GM21423 (cell line): ENCODE measurements around the gene PSME2.

Experiments used
- ATAC-seq: cut with Tn5 transposase; IDR thresholded peaks from one replicate; pipeline ENCODE4 v1.9.1; 2021; ENCODE audit warnings: mild to moderate bottlenecking, moderate library complexity; ENCODE audit not compliant: unreplicated experiment

PSME2 gene

DNA sequence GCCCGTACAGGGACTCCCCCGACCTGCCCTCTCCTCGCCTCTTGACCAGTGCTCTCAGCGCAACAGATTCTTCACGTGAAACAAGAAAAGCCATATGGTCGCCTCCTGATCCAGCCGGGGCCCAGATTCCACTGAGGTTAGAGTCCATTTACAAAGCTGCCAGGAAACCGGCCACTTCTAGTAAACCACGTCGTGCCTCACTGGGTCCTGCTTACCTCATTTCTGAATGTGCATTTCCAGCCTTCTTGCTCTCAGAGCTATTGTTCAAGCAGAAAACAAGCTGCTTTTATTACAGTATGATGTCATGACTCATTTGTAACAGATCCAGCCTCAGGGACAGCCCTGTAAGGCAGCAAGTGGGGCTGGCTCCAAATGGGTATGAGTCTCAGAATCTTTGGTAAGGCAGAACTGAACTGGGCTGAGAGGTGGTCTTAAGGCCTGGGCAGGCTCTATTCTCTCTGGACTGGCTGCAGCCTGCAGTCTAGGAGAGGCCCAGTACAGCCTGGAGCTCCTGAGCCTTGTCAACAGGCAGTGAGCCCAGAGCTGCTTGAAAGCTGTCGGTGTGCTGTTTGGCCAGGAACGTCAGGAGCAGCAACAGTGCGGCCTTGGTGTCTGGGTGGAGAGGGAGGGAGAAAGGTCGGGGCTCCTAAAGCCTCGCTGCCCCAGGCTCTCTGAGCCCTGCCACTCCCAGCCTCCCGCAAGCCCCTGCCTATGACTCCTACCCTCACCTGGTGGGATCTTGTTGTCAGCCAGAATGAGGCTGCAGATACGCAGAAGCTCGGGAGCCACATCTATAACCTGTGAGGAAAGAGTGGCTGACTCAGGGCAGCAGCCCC is 33.8 kb upstream of the PSME2 start:
- ATAC-seq, result no peak

DNA sequence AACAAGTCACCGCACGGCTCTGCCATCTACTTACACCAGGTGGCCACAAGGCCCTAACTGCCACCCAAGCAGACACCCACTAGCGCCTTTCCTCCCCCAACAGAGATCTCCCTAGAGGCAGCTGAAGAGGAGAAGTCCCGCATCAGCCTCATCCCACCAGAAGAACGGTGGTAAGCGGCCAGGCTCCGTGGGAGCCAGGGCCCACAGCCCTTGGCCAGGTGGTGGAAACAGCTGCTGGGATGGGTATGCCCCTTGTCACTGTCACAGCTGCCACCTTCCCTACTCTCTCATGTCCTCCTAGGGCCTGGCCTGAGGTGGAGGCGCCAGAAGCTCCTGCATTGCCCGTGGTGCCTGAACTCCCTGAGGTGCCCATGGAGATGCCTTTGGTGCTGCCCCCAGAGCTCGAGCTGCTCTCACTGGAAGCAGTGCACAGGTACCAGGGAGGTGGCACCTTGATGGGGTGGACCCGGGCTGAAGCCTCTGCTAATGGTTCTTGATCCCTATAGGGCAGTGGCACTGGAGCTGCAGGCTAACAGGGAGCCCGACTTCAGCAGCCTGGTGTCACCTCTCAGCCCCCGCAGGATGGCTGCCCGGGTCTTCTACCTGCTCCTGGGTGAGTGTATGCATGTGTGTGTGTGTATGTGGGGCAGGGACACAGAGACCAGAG is 33.0 kb upstream of the PSME2 start:
- ATAC-seq, result no peak

DNA sequence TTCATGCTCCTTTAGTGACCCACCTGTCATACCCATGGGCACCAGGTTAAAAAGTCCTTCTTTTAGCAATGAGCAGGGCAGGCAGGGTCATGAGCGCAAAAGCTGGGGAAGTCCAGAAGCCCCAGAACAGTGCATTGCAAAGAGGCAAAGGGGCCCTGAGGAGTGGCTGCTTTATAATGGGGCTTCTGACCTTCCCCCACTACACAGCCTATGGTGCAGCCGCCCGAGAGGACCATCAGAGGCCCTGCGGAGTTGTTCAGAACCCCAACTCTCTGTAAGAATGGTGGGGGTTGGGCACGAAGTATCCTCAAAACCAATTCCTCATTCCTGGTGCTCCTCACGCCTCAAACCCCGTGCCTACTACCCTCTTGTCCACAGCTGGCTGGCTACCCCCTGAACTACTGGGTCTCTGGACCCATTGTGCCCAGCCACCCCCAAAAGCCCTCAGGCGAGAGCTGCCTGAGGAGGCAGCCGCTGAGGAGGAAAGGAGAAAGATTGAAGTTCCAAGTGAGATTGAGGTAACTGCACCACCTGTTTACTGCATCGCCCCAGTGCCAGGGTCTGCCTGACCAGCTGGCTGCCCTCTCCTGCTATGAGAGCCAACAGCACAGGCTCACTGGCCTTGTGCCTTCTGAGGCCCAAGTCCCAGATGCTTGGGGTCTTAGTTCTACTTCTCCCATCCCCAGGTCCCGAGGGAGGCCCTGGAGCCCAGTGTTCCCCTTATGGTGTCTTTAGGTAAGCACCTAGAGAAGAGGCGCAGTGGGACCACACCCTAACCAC is 32.2 kb upstream of the PSME2 start:
- no peak for ATAC-seq

DNA sequence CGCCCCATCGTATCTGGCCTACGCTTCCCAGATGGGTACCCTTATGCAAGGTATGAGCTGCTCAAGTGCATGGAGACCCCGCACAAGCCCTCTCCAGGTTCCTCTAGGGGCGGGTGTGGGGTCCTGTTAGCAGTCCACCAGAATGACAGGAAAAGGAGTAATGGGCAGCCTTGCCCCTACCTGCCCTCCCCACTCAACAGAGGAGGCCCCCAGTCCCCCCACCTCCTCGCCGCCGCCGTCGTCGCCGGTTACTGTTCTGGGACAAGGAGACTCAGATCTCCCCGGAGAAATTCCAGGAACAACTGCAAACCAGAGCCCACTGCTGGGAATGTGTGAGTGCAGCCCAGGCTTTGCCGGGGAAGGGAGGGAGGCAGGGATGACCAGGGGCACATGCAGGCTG is 31.5 kb upstream of the PSME2 start:
- ATAC-seq, result no peak

DNA sequence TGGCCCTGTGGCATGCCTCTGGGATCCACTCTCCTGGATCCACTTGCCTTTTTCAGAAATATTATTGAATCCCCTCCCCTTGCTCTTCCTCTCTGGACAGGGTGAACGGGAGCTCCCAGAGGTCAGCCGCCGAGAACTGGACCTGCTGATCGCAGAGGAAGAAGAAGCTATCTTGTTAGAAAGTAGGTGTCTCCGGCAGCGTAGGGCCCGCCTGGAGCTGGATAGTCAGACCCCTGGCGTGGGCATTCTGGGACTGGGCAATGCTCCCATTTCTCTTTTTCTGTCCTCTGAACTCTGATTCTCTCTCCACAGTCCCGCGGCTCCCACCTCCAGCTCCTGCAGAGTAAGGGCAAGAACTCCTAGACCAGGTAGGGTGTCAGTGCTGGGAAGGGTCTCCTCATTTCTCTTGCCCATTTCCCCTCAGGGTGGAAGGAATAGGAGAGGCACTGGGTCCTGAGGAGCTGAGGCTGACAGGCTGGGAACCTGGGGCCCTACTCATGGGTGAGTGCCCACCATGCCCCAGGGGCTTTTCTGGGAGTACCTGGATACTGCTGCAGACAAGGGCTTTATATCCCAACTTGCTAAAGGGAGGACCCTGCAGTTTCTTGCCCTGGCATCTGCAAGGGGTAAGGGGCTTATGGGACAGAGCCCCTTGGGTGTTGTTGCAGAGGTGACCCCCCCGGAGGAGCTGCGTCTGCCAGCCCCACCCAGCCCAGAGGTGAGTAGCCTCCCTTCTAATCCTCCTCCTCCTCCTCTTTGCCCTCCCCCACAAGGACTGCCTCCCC is 30.8 kb upstream of the PSME2 start:
- ATAC-seq, result no peak

DNA sequence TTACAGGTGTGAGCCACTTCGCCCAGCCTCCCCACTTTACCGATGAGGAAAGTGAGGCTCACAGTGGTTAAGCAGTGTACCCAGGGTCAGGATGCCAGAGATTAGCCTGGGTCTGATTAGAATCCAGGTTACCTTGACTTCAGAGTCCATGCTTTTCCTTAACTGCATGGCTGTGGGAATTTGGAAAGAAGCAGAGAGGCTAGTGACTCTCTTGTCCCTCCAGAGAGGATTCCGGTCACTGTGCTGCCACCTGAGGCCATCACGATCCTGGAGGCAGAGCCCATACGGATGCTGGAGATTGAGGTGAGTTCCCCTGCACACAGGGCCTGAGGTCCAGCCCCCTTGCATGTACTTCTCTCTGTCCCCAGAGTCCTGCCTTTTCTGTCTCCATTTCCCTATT is 30.2 kb upstream of the PSME2 start:
- ATAC-seq, result no peak

DNA sequence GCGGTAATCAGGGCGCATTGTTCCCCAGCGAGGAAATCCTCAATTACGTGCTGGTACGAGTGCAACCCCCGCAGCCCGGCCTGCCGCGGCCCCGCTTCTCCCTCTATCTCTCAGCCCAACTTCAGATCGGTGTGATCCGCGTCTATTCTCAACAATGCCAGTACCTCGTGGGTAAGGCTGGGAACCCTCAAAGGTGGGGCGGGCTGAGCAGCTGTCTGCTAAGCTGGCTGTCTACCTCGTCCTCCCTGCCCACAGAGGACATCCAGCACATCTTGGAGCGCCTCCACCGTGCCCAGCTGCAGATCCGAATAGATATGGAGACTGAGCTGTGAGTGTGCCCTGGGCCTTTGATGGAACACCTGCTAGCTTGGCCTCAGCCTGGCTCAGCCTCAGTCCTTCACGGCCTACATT is 26.5 kb upstream of the PSME2 start:
- no peak for ATAC-seq

DNA sequence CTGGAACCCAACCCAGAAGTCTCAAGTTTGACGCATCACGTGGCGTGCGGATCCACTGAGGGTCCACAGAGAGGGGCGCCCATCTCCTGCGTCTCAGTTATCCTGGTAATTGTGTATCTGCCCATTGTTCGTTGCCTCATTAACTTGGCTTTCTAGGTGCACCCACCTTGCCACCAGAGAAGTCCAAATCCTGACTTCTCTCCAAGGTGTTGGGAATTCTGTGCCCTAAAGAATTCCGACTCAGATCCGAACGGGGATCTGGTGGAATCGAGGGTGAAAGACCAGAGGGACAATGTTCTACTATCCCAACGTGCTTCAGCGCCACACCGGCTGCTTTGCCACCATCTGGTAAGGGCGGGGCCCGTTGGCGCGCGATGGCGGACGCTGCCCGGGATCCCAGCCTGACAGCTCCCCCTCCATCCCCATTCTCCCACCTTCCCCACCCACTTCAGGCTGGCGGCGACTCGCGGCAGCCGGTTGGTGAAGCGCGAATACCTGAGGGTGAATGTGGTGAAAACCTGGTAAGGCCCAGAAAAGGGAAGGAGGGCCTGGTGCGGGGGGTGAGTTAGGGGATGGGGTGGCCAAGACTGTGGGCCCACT is 26.0 kb upstream of the PSME2 start:
- ATAC-seq, result no peak

DNA sequence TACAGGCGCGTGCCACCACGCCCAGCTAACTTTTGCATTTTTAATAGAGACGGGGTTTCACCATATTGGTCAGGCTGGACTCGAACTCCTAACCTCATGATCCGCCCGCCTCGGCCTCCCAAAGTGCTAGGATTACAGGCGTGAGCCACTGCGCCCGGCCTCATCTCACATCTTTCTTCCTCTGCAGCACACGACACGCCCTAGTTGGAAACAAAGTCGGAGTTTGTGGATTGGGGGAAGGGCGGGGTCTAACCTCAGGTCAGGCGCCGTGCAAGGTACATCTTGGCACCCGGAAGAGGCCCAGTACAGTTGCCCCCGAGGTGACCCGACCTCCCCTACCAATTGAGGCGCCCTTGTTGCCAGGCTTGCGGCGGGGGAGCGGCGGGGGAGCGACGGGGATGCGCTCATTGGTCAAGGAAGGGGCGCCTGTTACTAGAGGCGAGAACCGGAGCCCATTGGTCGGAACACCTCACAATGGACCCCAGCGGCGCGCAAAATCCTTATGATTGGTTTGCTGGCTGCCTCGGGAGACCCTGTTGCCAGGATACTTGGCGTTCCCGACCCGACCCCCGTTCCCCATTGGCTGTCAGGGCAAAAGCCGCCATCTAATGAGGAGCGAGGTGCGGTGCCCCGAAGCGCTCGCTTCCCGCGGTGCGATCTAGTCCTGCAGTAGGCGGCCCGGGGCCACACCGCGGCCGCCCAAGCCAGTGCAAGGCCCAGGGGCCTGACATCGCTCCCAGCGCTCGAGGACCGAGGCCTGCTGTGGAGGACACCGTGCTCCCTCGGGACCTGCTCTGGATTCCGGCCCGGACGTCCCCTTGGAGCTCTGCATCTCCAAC is 25.2 kb upstream of the PSME2 start, which contains the start of gene REC8:
TSS of gene REC8 (plus strand) at position 659 of the 839 bp plus-strand sequence. CDS start 473 bp downstream, outside the sequence.
- ATAC-seq, result peak; percentile 83

DNA sequence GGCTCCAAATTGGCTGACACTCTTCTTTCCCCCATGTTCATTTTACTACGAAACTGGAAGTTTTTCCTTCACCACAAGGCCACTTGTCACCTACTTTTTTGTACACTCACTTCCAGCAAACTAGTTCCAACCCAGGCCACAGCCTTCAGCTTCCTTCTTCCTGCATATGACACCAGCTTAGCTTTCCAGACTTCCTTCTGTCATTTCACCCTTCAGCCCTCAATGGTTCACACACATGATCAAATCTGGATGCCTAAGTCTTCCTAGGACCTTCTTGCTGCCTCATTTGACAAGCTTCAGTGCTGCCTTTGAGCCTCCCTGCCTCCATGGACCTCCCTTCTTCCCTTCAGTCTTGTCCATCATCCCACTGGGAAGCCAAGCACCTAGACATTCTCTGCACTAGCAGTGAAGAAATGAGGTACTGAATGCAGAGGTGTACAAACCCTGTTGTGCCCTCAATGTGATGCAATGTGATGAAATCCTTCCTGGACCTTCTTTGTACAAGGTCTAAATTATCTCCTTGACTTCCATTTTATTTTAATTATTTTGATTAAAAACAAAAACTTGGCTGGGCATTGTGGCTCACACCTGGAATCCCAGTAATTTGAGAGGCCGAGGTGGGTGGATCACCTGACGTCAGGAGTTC is 21.2 kb upstream of the PSME2 start:
- no peak for ATAC-seq

DNA sequence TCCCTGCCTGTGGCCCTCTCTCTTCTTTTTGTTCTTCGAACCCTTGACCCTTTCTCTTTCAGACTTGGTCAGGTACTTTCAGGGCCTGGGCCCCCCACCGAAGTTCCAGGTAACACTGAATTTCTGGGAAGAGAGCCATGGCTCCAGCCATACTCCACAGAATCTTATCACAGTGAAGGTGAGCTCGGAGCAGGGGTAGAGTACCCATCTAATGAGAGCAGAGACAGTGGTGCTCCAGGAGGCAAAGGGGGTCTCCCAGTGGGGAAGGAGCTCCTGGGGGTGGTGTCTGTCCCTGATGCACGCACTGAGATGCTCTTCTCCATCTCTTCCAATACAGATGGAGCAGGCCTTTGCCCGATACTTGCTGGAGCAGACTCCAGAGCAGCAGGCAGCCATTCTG is 19.4 kb upstream of the PSME2 start:
- no peak for ATAC-seq

DNA sequence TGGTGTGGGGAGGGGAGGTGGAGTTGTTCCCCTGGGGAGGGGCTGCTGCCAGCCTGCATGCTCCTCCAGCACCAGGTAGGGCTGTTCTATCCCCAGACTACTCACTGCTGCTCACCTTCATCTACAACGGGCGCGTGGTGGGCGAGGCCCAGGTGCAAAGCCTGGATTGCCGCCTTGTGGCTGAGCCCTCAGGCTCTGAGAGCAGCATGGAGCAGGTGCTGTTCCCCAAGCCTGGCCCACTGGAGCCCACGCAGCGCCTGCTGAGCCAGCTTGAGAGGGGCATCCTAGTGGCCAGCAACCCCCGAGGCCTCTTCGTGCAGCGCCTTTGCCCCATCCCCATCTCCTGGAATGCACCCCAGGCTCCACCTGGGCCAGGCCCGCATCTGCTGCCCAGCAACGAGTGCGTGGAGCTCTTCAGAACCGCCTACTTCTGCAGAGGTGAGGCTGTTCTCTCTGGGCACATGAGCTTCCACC is 18.1 kb upstream of the PSME2 start:
- no peak for ATAC-seq

DNA sequence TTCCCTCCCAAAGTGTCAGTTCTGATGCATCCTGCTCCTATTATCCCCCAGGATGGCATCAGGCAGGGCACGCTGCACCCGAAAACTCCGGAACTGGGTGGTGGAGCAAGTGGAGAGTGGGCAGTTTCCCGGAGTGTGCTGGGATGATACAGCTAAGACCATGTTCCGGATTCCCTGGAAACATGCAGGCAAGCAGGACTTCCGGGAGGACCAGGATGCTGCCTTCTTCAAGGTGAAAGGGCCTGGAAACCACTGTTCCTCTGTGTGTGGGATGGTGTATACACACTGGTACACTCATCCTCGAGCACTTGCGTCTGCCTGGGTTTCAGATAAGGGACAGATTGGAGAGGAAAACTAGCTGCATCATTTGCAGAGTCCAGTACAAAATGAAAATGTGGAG is 15.7 kb upstream of the PSME2 start:
- ATAC-seq, result no peak

DNA sequence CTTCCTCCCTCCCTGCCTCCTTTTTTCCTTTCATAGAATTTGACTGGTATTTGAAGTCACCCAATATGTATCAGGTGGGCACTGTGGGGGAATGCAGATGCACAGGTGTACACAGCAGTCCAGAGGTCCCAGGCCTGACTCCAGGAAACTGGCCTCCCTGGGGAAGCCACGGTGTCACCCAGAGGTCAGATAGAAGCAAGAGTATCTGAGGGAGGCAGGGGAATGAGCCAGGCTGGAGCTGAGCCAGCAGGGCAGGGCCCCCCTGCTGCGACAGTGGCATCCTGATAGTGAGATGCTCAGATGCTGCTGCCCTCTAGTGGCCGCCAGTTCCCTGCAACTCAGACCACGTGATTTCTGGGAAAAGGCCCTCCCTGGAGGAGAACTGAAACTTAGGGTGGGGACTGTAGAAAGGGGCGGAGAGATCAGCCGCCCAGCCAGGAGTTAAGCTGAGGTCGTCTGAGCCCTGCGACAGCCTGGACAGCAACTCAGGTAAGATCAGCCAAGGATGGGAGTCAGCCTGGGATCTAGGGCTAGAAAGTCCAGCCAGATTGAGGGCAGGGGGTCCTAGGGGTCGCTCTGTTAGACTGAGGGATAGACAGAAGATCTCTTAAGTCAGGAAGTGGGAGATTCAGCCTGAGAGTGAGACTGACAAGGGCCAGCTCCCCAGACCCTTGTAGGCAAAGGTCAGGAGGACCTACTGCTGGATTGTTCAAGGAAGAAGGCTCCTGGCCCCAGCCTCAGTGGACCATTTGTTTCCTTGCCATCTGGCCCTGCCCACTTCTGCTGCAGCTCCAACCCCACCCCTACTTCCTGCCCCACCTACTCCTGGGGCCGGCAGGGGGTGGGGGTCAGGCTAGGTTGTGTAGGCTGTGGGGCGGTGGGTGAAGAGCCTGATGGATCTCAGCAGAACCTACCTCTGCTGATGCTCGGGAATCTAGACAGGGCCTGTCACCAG is 14.7 kb upstream of the PSME2 start, which contains the start of gene IRF9:
TSS of gene IRF9 (plus strand) at position 416 of the 955 bp plus-strand sequence. CDS start 880 bp downstream, outside the sequence.
- ATAC-seq, result peak; percentile 79

DNA sequence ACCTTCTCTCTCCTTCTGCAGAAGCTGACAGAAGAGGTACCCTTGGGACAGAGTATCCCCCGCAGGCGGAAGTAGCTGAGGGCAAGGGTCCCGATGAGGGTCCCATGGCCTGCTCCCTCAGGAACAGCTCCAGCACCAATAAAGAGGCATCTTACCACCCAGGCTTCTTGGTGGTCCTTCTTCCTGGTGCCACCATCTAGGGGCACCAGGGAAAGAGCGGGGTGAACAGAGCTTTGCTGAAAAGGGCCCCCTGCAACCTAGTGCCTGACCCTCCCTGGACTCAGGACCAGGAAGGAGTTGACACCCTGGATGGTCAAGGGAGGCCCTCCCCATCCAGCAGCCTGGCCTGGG is 14.1 kb upstream of the PSME2 start:
- ATAC-seq, result no peak

DNA sequence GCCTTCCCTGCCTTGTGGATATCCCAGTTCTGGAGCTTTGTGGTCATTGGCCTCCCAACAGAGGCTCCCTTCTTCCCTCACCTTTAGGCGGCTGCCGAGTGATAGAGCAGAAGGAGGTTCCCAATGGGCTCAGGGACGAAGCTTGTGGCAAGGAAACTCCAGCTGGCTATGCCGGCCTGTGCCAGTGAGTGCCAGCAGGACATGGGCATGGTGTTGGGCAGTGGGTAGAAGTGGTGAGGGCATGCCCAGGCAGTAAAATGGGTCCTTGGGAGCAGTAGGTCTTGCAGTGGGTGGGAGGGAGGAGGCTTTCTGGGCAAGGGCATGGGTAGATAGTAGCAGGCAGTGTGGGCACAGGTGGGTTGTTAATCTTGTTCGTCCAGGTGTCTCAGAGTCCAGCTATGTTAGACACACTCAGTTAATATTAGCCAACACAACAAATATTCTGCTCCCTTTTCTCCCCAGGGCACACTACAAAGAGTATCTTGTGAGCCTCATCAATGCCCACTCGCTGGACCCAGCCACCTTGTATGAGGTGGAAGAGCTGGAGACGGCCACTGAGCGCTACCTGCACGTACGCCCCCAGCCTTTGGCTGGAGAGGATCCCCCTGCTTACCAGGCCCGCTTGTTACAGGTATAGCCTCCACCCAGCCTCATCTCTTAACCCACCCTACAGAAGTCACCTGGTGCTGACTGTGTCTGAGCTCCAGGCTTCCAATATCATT is 13.5 kb upstream of the PSME2 start:
- no peak for ATAC-seq

DNA sequence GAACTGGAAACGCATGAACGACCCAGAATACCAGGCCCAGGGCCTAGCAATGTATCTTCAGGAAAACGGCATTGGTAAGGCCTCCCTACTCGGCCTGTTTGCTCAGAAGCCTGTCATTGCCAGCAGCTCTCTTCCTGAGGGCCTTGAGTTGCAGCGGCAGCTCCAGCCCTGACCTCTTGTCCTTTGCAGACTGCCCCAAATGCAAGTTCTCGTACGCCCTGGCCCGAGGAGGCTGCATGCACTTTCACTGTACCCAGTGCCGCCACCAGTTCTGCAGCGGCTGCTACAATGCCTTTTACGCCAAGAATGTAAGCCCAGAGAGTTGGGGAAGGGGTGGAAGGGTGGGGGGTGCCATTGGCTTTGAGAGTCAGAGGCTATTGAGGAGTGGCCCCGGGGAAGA is 10.9 kb upstream of the PSME2 start:
- ATAC-seq, result no peak
